Measurements from ENCODE around the gene DEAF1. TPM values are rescaled to one million over a fixed set of nuclear protein-coding genes. Genes with fewer than 3 reads are reported as not detected.

The DEAF1 gene
- total and polyA plus RNA-seq, 2 experiments from 2014 or later = 88.6 to 90.0 TPM

- H3K36me3 ChIP-seq = no peaks in the 10 kb centered on the region
- peaks cover 15% of the 10 kb centered on the region for H3K4me1 ChIP-seq (ENCODE audit: low read depth)
- H3K4me3 ChIP-seq = no peak overlapping the region
- no peak for DNase-seq (ENCODE audit: low read depth in 1 of 2, low spot score in 1 of 2)
- TF ChIP-seq, protein P1, sequence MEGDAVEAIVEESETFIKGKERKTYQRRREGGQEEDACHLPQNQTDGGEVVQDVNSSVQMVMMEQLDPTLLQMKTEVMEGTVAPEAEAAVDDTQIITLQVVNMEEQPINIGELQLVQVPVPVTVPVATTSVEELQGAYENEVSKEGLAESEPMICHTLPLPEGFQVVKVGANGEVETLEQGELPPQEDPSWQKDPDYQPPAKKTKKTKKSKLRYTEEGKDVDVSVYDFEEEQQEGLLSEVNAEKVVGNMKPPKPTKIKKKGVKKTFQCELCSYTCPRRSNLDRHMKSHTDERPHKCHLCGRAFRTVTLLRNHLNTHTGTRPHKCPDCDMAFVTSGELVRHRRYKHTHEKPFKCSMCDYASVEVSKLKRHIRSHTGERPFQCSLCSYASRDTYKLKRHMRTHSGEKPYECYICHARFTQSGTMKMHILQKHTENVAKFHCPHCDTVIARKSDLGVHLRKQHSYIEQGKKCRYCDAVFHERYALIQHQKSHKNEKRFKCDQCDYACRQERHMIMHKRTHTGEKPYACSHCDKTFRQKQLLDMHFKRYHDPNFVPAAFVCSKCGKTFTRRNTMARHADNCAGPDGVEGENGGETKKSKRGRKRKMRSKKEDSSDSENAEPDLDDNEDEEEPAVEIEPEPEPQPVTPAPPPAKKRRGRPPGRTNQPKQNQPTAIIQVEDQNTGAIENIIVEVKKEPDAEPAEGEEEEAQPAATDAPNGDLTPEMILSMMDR (IDR thresholded peaks at IDR 0.05; ENCODE audit: low read depth, low read length) = no peak
- H3K9me3 ChIP-seq (ENCODE audit: low read depth) = no peaks in the 10 kb centered on the region
- H3K27ac ChIP-seq = peak overlapping the region; percentile 90
- H3K27me3 ChIP-seq = peaks cover 2% of the 10 kb centered on the region
Observed at GRCh38 chr11:628056-628455, 67.0 kb downstream of the DEAF1 start.

GRCh38 chr11:627308-627576, 67.8 kb downstream of the DEAF1 start:
- no peaks in the 10 kb centered on the region for H3K9me3 ChIP-seq (ENCODE audit: low read depth)
- peaks cover 2% of the 10 kb centered on the region for H3K27me3 ChIP-seq
- H3K4me1 ChIP-seq (ENCODE audit: low read depth) = peaks cover 15% of the 10 kb centered on the region
- no peaks in the 10 kb centered on the region for H3K36me3 ChIP-seq
- DNase-seq (ENCODE audit: low read depth in 1 of 2, low spot score in 1 of 2) = no peak
- no peak overlapping the region for H3K4me3 ChIP-seq
- H3K27ac ChIP-seq = no peak overlapping the region
- TF ChIP-seq, protein P1 (IDR thresholded peaks at IDR 0.05; ENCODE audit: low read depth, low read length) = no peak

GRCh38 chr11:626475-627307, 68.3 kb downstream of the DEAF1 start, which contains the start of gene SCT:
Gene SCT, minus strand, starts transcription at chr11:627181. Its CDS starts 38 bp downstream, at chr11:627143.
- Histone ChIP-seq H3K27me3 (peaks cover 2% of the 10 kb centered on the region), H3K36me3 (no peaks in the 10 kb centered on the region), H3K9me3 (ENCODE audit: low read depth) (no peaks in the 10 kb centered on the region), H3K27ac (no peak within 1 kb of the TSS), H3K4me3 (no peak within 1 kb of the TSS), H3K4me1 (ENCODE audit: low read depth) (peaks cover 15% of the 10 kb centered on the region)
- DNase-seq (ENCODE audit: low read depth in 1 of 2, low spot score in 1 of 2) = no peak
- TF ChIP-seq, protein P1 (IDR thresholded peaks at IDR 0.05; ENCODE audit: low read depth, low read length) = no peak

- DNase-seq (ENCODE audit: low read depth in 1 of 2, low spot score in 1 of 2) = no peak
- Histone ChIP-seq H3K4me1 (ENCODE audit: low read depth) (peaks cover 15% of the 10 kb centered on the region), H3K27ac (no peak overlapping the region), H3K4me3 (no peak overlapping the region), H3K36me3 (no peaks in the 10 kb centered on the region), H3K9me3 (ENCODE audit: low read depth) (no peaks in the 10 kb centered on the region), H3K27me3 (peaks cover 2% of the 10 kb centered on the region)
- TF ChIP-seq, protein P1 (IDR thresholded peaks at IDR 0.05; ENCODE audit: low read depth, low read length) = no peak
Observed at GRCh38 chr11:625636-626268, 69.3 kb downstream of the DEAF1 start.

- H3K9me3 ChIP-seq (ENCODE audit: low read depth) = no peaks in the 10 kb centered on the region
- H3K36me3 ChIP-seq = no peaks in the 10 kb centered on the region
- H3K4me3 ChIP-seq = no peak within 1 kb of the TSS
- H3K4me1 ChIP-seq (ENCODE audit: low read depth) = peaks cover 15% of the 10 kb centered on the region
- H3K27me3 ChIP-seq = peaks cover 2% of the 10 kb centered on the region
- TF ChIP-seq, protein P1 (IDR thresholded peaks at IDR 0.05; ENCODE audit: low read depth, low read length) = no peak
- no peak within 1 kb of the TSS for H3K27ac ChIP-seq
- no peak for DNase-seq (ENCODE audit: low read depth in 1 of 2, low spot score in 1 of 2)
Observed at GRCh38 chr11:624705-625635, 70.1 kb downstream of the DEAF1 start, which contains the start of gene CDHR5. Gene CDHR5, minus strand, starts transcription at chr11:624955. Its CDS starts 53 bp downstream, at chr11:624902.

All from cardiac muscle cell (in vitro differentiated cells and primary cell).